RKO (cell line): Measurements from ENCODE around the gene HOXB13.

ENCODE experiments used
- DNase-seq: peaks from one replicate; pipeline ENCODE4 v3.0.0-alpha.2; 2016; ENCODE audit warnings: low spot score

Gene HOXB13

DNA sequence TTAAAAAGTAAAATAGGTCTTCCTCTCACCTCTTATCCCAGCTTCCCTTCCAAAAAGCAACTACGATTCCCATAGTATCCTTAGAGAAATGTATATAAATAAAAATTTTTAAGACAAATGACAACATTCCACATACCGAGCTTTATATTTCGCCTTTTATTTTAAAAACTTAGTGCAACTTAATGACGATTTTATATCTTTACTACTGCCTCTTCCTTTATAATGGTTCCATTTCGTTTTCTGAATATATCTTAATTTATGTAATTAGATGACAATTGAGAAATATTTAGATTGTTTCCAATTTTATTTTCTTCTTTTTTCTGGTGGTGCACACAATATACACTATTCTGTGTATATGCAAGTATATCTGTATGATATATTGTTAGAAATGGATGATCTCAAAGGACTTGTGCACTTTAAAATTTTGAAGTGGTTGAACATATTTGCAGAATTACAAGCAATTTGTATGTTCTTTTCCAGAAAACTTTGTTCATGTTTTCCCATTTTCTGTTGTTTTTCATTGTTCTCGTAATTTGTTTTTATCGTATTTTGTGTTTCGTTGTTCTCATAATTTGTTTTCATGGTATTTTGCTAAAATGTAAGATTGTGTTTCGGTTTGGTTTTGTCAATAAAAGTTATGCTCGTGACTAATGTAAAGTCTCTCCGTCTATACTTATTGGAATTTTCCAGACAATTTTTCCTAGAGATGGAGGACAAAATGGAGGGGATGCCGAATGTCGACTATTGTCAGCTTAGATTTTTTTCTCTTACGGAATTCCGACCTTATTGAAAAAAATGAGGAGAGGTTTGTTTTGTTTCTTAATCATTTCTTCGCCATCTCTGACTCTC lies 20.4 kb upstream of the HOXB13 start:
- DNase-seq: no peak

DNA sequence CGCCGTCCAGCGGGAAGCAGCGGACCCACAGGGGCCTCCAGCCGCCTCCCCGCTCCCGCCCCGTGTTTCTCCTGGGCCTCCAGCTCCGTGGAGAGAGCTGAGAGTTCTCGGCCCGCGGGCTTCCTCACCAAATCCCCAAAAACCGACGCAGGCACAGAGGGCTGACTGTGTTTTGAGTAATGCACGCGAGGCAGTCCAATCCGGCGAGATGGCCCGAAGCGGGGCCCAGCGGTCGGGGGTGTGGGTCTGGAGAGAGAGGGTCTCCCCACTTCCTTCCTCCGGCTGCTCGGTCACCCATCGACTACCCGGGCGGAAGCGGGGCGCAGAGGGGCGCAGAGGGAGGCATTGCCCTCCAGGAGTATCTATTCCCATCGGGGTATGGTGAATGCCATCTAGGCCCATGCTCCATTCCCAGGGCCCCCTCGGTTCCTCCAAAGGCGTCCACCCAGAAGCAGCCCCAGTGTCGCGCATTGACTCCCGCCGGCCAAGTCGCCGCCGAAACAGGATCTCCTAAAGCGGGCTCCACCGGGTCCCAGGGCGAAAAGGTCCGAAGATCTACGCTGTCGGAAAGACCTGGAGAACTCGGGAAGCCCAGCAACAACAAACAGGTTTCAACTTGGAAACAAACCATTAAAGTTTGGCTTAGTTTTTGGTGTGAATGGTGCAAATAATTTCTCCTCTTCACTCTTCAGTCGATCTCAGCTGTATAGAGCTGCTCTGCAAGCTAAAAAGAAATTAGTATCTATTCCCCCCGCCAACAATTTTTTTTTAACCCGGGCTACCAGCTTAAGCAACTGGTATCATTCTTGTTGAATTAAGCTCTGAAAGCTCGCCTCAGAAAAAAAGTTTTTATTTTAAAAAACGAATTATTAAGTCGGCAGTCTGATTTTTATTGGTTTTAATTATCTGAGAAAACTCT lies 19.2 kb upstream of the HOXB13 start:
- no peak for DNase-seq

GRCh38 chr17:48746916-48747444 lies 18.4 kb upstream of the HOXB13 start:
- no peak for DNase-seq

DNA sequence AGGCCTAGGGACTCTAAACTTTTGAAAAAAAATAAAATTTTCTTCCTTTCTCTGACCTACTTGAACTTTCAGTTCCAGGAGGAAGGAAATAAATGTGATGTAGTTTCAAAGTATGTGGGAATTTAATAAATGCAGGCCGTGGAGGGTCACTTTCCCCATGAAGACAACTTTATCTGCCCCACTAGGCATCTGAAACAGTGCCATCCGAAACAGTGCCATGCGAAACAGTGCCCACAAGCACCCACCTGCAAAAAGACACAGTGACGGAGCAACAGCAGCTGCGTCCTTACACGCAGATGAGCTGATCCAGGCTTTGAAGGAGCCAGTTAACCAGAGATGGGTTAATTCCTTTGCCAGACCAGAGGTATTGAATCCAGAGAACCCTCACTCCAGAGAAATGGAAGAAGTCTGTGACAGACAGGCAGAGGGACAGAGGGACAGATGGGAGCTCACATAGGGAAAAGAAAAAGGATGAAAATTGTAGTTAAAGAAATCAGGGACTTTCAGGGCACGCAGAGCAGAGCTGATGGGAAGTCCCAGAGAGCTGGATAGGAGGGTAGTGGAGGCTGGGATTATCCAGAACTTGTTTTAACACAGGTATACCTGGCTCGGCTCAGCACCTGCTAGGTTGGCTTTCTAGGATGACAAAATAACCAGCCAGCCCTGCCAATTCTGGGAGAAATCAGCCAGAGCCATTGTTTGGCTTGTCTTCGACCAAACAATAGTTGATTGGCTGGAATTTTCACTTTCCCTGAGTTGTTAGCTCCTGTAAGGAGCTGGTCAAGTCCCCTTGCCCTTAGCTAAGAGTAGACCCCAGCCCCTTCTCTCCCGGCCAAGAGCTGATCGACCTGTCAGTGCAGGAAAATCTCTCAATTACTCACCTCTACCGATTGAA lies 17.1 kb upstream of the HOXB13 start:
- DNase-seq: no peak

GRCh38 chr17:48740537-48740936 lies 12.0 kb upstream of the HOXB13 start:
- DNase-seq: no peak

- no peak for DNase-seq
These were observed 10.4 kb upstream of the HOXB13 start for GRCh38 chr17:48738803-48739526.

DNA sequence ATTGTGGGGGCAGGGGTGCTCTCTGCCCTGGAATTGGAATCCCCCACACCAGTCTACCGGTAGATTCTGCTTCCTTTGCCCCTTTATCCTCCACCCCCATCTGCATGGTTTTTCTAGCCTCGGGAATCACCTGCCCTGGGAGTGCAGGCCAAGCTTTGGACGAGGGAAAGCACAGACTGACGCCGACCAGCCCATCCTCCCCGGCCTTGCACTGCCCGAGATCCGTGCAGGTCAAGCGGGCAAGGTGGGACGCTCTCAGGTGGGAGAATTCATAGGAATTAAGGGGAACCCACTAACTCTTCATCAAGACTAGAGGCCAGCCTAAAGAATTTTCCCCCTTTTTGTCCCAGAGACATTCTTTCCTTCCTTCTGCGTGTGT lies 9.9 kb upstream of the HOXB13 start:
- DNase-seq: no peak

GRCh38 chr17:48737330-48738043 lies 8.9 kb upstream of the HOXB13 start:
- DNase-seq: no peak

GRCh38 chr17:48735062-48735351 lies 6.5 kb upstream of the HOXB13 start:
- no peak for DNase-seq

GRCh38 chr17:48734333-48735061 lies 5.9 kb upstream of the HOXB13 start:
- DNase-seq: no peak

GRCh38 chr17:48733632-48734328 lies 5.2 kb upstream of the HOXB13 start:
- no peak for DNase-seq

GRCh38 chr17:48732688-48733629 lies 4.4 kb upstream of the HOXB13 start:
- DNase-seq: no peak

GRCh38 chr17:48731355-48731754 lies 2.8 kb upstream of the HOXB13 start:
- DNase-seq: no peak

- no peak for DNase-seq
These were observed 1.6 kb upstream of the HOXB13 start for GRCh38 chr17:48730240-48730550.

DNA sequence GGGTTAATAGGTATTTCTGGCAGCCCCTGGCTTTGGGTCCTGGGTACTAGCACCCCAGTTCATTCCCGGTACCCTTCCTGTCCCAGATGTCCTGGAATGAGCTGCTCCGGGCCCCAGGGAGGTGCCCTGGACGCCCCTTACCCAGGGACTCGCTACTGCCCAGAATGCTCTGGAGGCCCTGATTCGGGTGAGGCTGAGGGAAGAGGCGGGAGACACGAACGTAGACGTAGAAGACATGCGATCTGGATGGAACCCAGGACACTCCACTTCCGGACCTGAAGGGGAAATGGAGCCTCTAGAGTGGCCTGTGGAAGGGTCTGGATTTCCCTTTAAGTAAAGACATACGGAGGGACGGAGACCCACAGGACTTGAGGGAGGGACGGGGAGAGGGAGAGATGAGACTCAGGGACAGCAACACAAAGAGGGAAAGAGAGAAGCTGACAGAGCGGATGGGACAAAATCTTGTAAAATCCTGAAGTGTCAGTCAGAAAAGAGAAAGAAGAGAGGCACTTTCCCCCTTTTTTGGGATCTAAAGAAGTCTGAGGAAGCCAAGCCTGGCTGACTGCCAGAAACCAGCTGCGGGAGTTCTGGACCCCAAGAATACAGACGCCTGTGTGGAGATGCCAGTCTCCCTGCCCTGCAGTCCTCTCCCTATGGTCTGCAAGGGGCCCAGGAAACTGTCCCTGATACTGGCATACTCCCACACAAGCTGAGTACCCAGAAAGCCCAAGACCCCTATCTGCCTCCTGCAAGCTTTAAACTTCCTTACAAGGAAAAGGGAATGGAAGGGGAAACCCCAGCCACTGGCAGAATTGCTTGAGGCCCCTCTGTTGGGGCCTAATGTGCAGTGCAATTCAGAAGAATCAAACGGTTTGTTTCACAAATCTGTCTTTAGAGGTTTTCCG lies 1.0 kb upstream of the HOXB13 start:
- no peak for DNase-seq

GRCh38 chr17:48727415-48728175 lies 955 bp downstream of the HOXB13 start:
- peak; percentile 8 for DNase-seq

- no peak for DNase-seq
These were observed 1.6 kb downstream of the HOXB13 start for GRCh38 chr17:48726916-48727286.
